ENCODE measurements around the gene FGFBP3.

DNA sequence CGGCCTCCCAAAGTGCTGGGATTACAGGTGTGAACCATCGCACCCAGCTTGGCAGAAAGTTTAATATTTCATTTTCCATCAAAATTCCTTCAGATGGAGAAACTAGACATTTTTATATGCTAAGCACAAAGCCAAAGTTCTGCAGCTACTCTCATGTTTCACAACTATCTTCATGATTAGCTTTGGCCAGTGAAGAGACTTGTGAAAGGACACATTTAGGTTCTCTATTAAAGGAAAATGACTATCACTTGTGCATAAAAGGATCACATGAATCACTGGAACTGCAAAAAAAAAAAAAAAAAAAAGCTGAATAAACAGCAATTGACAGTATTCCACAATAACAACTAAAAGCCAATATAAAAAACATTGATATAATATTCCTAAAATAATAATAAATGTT lies 16.2 kb downstream of the FGFBP3 start:
- TF ChIP-seq, protein P1, sequence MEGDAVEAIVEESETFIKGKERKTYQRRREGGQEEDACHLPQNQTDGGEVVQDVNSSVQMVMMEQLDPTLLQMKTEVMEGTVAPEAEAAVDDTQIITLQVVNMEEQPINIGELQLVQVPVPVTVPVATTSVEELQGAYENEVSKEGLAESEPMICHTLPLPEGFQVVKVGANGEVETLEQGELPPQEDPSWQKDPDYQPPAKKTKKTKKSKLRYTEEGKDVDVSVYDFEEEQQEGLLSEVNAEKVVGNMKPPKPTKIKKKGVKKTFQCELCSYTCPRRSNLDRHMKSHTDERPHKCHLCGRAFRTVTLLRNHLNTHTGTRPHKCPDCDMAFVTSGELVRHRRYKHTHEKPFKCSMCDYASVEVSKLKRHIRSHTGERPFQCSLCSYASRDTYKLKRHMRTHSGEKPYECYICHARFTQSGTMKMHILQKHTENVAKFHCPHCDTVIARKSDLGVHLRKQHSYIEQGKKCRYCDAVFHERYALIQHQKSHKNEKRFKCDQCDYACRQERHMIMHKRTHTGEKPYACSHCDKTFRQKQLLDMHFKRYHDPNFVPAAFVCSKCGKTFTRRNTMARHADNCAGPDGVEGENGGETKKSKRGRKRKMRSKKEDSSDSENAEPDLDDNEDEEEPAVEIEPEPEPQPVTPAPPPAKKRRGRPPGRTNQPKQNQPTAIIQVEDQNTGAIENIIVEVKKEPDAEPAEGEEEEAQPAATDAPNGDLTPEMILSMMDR (IDR thresholded peaks at IDR 0.05): no peak
- no peak for TF ChIP-seq EZH2 (IDR thresholded peaks at IDR 0.05; ENCODE audit: borderline replicate concordance, insufficient read depth, low read depth, low read length, poor library complexity, severe bottlenecking)
